ENCODE results near the gene USP3. TPM values are rescaled to one million over a fixed set of nuclear protein-coding genes. Genes with fewer than 3 reads are reported as not detected.

USP3 gene
- total and polyA plus RNA-seq, 9 of the 15 experiments (the other 6 are each of a cell fraction or from before 2014, with no cell fraction given): 17.3 to 54.3 (median 34.8) TPM

- TF ChIP-seq ZNF239 (CRISPR knock-in tag; IDR thresholded peaks at IDR 0.05) (peak; percentile 41; the same call in 1 of the 2 replicates), ZBTB7A (IDR thresholded peaks at IDR 0.05; ENCODE audit: borderline replicate concordance, control insufficient read depth, low read depth, low read length) (no peak), TFE3 (CRISPR knock-in tag; IDR thresholded peaks at IDR 0.05) (no peak), ATF6 (CRISPR knock-in tag; IDR thresholded peaks at IDR 0.05) (no peak), STAG1 (CRISPR knock-in tag; IDR thresholded peaks at IDR 0.05; ENCODE audit: borderline replicate concordance) (no peak), DDX20 (tag; IDR thresholded peaks at IDR 0.05; ENCODE audit: low read depth) (no peak), ERF (CRISPR knock-in tag; IDR thresholded peaks at IDR 0.05) (no peak), CHCHD3 (CRISPR knock-in tag; IDR thresholded peaks at IDR 0.05) (no peak), SFPQ (IDR thresholded peaks at IDR 0.05; ENCODE audit: low read depth, low read length) (no peak), ZNF212 (CRISPR knock-in tag; IDR thresholded peaks at IDR 0.05) (no peak), ZBTB9 (CRISPR knock-in tag; IDR thresholded peaks at IDR 0.05) (peak; percentile 74; the same call in 1 of the 2 replicates), TAF1 (IDR thresholded peaks at IDR 0.05; ENCODE audit: control insufficient read depth, extremely low read depth, insufficient read depth, low read length, severe bottlenecking) (no peak)
Measured at GRCh38 chr15:63524316-63525015, 20.1 kb downstream of the USP3 start (continued).

Measured in K562 (cell line).